GM21576 (cell line): ENCODE results near the gene MPPED2.

Experiments
- ATAC-seq: cut with Tn5 transposase; IDR thresholded peaks from one replicate; pipeline ENCODE4 v1.9.1; 2021; ENCODE audit warnings: mild to moderate bottlenecking, moderate library complexity; ENCODE audit not compliant: unreplicated experiment

The MPPED2 gene

GRCh38 chr11:30535818-30536217, 50.3 kb downstream of the MPPED2 start:
- no peak for ATAC-seq

GRCh38 chr11:30533445-30533947, 52.7 kb downstream of the MPPED2 start:
- no peak for ATAC-seq

GRCh38 chr11:30527566-30527965, 58.6 kb downstream of the MPPED2 start:
- no peak for ATAC-seq

- no peak for ATAC-seq
Measured at GRCh38 chr11:30526558-30526957, 59.6 kb downstream of the MPPED2 start.

- ATAC-seq: no peak
Measured at GRCh38 chr11:30522536-30523243, 63.5 kb downstream of the MPPED2 start.

- ATAC-seq: no peak
Measured at GRCh38 chr11:30521297-30522071, 64.7 kb downstream of the MPPED2 start.

GRCh38 chr11:30513087-30513486, 73.1 kb downstream of the MPPED2 start:
- ATAC-seq: no peak

GRCh38 chr11:30511408-30511807, 74.7 kb downstream of the MPPED2 start:
- ATAC-seq: no peak

- ATAC-seq: no peak
Measured at GRCh38 chr11:30510750-30511149, 75.4 kb downstream of the MPPED2 start.

GRCh38 chr11:30509364-30509763, 76.8 kb downstream of the MPPED2 start:
- no peak for ATAC-seq

GRCh38 chr11:30508594-30508993, 77.6 kb downstream of the MPPED2 start:
- no peak for ATAC-seq

- ATAC-seq: no peak
Measured at GRCh38 chr11:30505603-30506002, 80.5 kb downstream of the MPPED2 start.

- no peak for ATAC-seq
Measured at GRCh38 chr11:30504468-30504867, 81.7 kb downstream of the MPPED2 start.

- no peak for ATAC-seq
Measured at GRCh38 chr11:30503156-30503555, 83.0 kb downstream of the MPPED2 start.

- no peak for ATAC-seq
Measured at GRCh38 chr11:30502305-30502704, 83.8 kb downstream of the MPPED2 start.

GRCh38 chr11:30501744-30502143, 84.4 kb downstream of the MPPED2 start:
- no peak for ATAC-seq

- ATAC-seq: no peak
Measured at GRCh38 chr11:30499940-30500339, 86.2 kb downstream of the MPPED2 start.

GRCh38 chr11:30497600-30497999, 88.6 kb downstream of the MPPED2 start:
- no peak for ATAC-seq

GRCh38 chr11:30496935-30497334, 89.2 kb downstream of the MPPED2 start:
- ATAC-seq: no peak

GRCh38 chr11:30495437-30495836, 90.7 kb downstream of the MPPED2 start:
- ATAC-seq: no peak

GRCh38 chr11:30489511-30489910, 96.6 kb downstream of the MPPED2 start:
- ATAC-seq: no peak

- ATAC-seq: no peak
Measured at GRCh38 chr11:30489076-30489475, 97.1 kb downstream of the MPPED2 start.
